HG03025 (cell line): ENCODE data around the gene ZFYVE28.

Experiments used
- ATAC-seq: cut with Tn5 transposase; IDR thresholded peaks from one replicate; pipeline ENCODE4 v1.9.1; 2021; ENCODE audit warnings: mild to moderate bottlenecking, moderate library complexity; ENCODE audit not compliant: unreplicated experiment, low FRiP score

The ZFYVE28 gene

DNA sequence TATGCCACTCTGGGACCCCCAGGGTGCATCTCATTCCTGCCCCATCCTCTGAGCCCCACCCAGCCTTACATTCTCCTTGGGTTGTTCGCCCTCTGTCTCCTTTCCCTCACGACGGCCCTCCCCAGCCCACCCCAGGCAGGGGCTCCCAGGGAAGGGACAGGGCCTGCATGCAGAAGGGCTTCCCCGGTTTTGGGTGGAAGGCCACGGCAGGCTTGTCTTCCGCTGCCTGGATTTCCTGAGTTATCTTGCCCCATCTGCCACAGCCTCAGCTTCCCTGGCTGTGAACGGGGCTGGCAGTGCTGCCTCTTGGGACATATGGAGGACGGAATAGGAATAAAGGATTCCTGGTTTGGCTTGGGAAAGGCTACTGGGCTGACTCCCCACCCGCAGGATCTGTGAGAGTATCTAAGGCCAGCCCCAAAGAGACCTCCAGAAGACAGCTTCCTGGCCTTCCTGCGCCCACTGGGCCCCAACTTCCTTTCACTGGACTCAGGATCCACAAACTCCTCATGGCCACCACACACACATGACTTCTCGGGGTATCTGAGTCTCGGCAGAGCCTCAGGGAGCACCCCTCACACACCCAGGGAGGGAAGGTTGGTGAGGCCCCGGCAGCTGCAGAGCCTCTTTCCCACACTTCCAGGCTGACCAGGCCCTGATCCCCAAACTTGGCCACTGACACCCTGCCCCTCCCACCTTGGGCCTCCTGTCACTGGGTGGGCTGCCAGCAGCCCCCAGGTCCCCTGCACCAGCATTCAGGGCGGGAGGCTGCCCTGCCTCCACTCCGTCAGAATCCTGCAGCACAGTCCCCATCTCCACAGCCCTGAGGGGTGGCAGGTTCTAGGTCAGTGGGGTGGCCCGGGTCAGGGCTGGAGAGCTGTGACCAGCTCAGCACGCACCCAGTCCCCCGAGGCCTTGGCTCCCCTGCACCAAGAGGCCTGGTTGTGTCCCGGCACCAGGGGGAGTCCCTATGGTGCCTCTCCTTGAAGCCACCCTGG is 153.0 kb downstream of the ZFYVE28 start:
- ATAC-seq: no peak

DNA sequence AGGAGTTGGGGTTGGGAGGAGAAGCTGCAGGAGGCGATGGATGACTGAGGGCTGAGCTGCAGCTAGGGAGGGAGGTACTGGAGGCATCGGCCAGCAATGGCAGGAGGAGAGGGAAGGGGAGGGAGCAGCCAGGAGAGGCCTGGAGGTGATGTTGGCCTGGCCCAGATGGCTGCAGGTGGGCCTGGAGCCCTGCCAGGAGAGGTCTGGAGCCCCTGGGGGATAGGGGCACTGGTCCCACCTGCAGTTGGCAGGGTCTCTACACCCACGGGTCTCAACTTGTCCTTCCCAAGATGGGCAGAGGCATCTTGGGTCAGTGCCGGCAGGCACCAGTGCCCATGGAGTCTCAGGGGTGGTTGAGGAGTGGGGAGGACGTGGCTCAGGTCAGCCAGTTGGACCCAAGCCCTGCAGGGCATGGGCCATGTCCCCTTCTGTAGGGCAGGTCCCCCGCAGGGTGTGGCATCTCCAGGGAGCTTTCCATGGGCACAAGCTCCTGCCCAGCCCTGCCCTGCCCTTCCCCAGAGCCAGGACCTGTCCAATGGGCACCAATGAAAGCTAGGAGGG is 153.9 kb downstream of the ZFYVE28 start:
- ATAC-seq: no peak

DNA sequence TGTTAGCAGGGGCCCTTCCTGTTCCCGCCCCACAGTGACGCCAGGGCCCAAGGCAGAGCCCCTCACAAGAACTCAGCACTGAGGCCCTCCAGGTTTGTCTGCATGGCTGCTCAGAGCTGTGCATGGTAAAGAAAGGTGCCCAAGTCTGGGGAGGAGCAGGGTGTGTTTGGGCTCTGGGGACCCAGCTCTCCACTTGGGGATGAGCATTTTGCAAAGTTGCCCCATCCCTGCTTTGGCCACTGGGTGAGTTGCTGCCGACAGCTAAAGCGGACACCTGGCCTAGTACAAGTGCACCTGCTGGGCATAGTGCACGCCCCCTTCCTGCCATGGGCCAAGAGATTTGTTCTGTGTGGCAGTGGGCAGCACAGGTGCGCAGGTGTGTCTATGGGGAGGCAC is 154.5 kb downstream of the ZFYVE28 start:
- no peak for ATAC-seq

DNA sequence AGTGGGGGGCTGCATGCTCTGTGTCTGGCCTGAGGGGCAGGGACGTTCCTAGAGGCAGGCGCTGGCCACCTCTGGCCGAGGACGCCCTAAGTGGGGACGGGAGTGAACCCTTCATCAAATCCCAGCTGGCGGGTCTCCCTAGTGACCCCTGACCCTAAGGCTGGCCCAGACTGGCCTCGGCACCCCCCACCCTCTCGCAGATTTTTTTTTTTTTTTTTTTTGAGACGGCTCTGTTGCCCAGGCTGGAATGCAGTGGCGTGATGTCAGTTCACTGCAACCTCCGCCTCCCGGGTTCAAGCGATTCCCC is 155.5 kb downstream of the ZFYVE28 start:
- no peak for ATAC-seq

DNA sequence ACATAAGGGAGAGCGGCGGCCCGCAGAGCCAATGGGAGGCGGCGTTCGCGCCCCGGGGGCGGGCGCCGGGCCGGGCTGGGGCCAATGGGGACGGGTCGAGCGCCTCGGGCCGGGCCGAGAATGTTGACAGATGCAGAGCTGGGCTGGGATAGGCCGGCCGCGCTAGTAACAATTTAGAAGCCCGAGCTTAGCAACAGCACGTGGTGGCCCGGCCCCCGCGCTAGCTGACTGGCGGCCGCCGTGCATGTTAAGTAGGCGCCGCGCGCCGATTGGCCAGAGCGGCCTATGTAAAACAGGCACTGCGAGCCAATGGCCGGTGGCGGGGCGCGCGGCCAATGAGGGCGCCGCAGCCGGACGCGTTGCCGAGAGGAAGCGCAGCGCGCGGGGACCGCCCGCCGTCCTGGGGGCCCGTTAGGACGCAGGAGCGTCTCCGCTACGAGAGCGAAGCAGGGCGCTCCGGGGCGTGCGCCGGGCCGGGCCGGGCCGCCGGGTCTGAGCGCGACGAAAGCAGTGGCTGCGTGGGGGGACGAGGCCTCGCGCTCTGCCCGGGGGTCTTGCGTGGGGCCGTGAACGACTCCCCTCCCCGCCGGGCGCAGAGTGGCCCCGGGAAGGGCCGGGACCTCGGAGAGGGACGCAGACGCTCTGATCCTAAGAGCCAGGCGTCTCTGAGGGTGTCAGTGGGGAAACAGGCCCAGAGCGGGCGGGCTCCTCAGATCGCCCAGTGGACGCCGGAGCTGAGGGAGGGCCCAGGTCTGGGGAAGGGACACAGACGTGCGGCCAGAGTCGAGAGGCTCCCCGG is 156.1 kb downstream of the ZFYVE28 start:
- peak; percentile 84 for ATAC-seq

DNA sequence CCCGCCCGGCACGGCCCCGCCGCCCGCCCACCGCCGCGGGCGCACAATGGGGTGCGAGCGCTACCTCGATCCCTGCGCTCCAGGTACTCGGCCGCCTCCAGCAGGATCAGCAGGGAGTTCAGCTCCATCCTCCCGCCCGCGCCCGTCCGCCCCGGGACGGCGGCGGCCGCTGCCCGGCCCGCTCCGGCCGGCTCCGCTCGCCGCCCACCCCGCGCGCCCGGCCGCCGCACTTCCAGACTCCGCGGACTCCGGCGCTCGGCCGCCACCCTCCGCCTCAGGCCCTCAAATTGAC is 156.6 kb downstream of the ZFYVE28 start, which contains the start of gene MXD4:
TSS of gene MXD4 (minus strand) at position 257 of the 292 bp plus-strand sequence. CDS start at position 128, 129 bp downstream.
- no peak for ATAC-seq

DNA sequence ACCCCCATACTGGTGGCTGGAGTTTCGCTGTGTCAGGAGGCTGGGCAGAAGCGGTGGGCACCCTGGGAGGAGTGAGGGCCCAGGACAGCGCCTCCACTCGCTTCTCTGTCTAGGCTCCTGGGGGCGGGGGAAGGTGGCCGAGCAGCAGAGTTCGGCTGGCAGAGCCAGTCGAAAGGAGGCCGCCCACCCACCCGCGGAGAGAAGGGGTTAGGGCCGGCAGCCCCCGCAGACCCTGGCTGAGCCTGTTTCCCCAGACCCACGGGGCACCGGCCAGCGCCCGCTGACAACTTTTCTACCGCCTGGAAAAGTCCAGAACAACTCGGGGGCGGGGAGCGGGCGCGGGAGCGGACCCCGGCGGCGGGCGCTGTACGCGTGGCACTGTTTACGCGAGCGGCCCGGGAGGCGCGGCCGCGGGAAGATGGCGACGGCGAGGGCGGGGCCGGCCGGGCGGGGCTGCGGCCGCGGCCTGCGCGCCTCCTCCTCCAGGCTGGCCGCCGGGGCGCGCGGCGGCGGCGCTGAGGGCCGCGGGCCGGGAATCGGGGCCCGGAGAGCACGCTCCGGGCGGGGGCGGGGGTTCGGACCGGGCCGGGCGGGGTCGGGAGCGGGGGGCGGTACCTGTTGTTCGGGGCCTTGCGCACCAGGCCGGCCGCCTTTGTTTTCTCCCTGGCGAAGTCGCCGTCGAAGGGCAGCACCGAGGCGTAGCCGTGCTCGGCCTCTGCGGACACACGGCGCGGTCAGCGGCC is 157.2 kb downstream of the ZFYVE28 start:
- peak; percentile 22 for ATAC-seq

DNA sequence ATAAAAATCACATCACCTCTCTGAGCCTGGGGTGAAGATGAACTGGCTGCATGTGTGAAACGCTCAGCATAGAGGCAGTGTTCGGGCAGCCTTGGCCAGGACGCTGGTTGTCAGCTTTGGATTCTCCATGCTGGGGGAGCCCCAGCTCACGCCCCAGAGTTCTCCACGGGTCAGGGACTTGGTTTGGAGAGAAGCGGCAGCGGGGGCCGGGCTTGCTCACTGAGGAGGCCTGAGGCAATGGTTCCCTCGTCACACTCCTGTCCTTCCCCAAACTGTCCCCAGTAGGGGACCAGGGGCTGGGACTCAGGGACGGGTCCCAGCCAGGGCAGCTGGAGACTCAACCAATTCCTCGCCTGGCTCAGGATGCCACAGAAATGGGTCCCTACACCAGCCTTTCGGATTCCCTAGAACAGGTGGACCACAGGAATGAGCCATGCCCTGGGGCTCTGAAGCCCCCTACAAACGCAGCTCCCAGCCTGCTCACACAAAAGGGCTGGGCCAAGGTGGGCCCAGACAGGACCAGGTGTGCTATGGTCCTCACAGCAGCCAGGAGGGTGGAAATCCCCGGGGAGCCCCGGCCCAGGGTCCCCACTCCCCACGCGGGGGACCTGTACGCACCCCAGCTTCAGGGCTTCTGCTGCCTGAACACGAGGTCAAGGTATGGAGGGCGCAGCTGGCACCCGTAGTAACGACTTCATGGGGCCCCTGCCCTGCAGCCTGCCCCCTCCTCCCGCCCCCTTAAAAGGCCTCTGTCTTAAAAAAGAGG is 157.9 kb downstream of the ZFYVE28 start:
- no peak for ATAC-seq

DNA sequence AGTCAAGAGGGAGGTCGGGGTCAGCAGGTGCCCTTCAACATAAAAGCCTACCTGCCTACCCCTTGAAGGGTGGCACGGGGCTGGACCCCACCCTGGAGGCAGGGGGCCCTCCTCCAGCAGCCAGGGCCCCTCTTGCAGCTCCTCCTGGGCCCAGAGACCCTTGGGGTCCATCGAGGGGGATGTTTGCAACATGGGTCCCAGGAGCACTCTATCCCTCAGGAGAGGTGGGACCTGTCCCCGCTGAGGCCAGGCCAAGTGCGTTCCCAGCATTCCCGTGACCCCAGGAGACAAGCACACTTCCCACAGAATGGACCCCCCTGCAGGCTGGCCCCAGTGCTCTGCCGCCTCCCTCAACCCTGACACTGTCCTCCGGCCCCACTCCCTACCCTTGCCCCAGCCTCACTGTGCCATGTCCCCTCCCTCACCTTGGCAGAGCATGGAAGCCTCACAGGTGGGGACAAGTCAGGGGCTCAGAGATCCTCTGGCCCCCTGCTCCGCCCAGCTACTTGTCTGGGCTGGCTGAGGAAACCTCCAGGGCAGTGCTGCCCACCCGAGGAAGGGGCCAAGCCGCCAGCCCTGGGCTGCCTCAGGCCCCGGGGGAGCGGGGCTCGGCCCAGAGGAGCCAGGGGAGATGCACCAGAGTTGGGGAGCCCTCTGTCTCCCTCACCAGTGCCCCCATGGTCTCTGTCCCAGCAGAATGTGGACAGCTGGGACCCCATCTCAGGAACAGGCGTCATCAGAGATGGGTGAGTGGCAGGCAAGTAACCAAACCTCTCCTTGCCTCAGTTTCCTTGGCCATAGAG is 158.7 kb downstream of the ZFYVE28 start:
- no peak for ATAC-seq

DNA sequence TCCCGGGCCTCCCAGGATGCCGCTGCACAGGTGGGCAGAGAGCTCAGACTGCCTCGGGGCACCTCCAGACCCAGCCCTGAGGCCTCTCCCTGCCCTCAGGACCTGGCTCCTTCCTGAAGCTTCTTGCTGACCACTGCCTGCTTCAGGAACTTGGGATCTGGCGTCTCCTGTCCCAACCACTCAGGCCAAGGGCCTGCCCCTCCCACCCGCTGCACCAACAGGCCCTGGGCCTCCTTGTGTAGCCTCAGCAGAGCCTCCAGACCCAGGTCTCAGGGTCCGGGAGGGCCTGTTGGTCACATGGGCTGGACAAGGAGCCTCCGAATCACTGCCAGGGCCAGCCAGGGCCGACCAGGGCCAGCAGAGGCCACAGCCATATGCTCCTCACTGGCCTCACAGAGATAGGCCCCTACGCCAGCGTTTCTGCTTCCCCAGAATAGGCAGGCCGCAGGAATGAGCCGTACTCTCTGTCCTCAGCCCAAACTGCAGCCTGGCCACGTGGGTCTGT is 159.4 kb downstream of the ZFYVE28 start:
- no peak for ATAC-seq

DNA sequence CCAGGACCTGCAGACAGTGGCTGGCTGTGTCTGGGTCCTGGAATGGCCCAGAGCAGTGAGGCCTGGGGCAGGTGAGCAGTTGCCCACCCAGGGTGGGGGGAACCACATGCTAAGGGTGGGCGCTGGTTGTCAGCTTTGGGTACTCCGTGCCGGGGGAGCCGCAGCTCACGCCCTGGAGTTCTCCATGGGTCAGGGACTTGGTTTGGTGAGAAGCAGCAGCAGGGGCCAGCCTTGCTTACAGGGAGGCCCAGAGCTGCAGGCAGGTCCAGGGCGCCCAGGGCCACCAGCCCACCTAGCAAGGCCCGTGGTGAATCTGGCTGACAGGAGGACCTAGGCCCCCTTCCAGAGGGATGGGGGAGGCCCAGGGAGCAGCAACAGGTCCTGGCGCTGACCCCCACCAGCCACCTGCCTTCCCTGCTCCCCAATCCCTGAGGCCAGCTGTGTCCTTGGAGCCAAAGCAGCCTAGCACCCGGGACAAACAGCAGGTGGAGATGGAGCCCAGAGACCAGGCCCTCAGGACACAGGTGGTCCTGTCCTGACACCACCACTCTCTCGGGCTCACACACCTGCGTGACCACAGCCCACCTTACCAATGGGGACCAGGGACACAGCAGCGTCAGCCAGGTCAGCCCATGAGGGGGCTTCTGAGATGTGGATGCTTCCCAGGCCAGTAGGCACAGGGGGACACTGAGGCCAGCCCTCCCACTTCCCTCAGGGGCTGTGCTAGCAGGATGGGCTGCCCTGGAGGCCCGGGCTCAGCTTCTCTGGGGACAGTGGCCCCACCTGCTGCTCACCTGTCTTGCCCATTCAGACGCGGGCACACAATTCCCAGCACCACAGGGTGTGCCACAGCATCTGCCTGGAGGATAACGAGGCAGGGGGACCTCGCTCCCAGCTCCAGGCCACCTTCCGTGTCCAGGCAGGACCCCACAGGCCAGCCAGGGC is 160.1 kb downstream of the ZFYVE28 start:
- ATAC-seq: no peak

DNA sequence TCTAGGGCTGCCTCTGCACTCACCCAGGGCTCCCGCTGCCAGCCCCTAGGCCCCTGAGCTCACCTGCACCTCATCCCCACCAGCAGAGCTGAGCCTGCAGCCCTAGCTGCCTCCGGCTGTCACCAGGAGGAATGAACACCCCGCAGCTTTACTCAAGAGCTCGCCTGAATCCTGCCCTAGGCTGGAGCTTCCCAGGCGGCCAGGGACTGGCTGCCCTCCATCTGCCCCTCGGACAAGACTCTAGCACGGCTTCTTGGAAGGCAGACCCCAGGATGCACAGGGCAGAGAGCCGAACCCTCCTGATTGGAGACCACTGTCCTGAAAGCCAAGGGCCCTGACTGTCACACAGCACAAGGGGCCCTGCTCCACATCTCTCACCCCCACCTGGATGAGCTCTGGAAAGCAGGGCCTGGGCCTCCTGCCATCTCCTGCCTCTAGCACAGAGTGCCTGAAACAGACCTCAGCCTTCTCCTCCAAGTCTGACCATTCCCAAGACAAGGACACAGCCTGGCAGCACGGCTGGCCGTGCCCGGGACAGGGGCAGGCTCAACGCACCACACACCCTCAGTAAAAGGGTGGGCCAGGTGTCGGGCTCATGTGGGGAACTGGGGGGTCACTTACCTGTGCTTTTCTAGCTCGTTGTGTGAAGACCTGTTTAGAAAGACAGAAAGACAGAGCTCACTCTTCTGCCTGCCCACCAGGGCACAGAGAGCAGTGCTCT is 160.9 kb downstream of the ZFYVE28 start:
- ATAC-seq: no peak

DNA sequence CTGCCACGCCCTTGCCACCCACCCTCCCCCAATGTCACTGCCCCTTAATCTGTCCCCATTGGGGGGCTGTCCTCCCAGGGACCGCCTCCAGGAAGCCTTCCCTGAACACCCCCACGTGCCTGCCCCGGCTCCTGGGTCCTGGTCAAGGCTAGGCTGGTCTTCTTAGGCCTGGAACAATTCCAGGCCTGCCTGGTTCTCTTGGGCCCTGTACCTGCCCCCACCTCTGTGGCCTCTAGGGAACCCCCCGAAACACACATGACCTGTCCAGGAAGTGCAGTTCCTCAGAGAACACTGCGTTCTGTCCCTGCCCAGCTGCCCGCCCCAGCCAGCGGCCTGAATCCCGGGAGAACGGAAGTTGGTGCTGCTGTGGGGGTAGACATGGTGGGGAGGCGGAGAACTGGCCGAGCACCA is 161.7 kb downstream of the ZFYVE28 start:
- no peak for ATAC-seq

DNA sequence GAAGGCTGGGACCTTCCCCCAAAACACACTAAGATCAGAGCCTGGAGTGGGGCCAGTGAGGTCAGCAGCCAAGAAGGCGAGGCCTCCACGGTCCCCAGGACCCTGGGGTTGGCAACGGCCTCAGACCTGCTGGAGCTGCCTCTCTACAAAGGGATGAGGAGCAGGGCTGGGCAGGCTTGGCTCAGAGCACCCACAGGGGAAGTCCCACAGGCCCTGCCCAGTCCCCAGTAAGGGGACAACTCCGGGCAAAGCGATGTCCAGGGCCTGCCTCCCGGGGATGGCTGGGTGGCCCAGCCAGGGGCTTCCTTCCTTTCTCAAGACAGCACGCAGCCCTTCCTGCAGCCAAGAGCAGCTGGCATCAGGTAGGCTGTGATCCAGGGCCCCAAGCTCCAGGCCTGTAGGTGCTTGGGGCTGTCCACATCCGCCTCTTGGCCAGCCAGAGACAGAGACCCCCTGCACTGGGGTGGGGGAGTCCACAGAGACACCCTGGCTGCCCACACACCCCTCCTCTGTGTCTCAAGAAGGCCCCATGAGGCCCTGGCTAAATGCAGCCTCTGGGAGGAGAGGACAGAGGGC is 162.2 kb downstream of the ZFYVE28 start:
- no peak for ATAC-seq

DNA sequence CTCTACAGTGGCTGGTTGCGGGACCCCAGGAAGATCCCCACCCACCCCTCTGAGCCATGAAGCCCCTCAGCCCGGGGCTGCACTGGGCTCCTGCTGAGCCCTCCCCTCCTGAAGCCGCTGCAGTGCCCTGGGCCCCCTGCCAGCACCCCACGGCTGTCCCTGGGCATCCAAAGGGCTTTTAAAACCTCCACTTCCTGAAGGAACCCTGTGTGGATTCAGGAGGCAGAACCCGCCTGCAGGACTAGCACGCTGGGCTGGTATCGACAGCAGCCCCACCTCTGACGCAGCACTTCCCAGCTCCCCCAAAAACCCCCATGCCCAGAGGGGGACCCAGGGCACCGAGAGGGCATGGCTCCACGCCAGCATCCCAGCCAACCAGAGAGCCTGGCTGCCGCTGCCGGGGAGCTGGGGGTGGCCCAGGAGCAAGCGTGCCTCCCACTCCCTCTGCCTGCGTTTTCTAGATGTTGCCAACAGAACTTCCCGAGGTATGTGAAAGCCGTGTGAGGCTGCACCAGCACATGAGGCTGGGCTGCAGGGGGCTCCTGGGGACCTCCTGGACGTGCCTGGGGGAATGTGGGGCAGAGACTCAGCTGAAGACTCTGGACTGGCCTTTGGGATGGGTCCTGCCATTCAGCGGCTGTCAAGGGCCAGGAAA is 162.8 kb downstream of the ZFYVE28 start:
- ATAC-seq: no peak
